Liver (tissue), 9 donors: ENCODE measurements around the gene SLC9A3. TPM values are rescaled to one million over a fixed set of nuclear protein-coding genes. Genes with fewer than 3 reads are reported as not detected.

Experiments
- DNase-seq: peaks from one replicate; pipeline ENCODE4 v3.0.0-alpha.2; 2017; ENCODE audit warnings: low spot score
- H3K27ac ChIP-seq, 2 donors: one replicate each; pipeline ENCODE4 v1.7.0; 2013; ENCODE audit warnings: inconsistent platforms in 2 of 2, low read length in 2 of 2, control low read depth in 1 of 2, low read depth in 1 of 2, mild to moderate bottlenecking in 1 of 2
- H3K27me3 ChIP-seq, 4 donors: one replicate each; pipeline versions ENCODE4 v1.6.1 to v1.7.0; 2013; ENCODE audit warnings: low read length in 3 of 4, inconsistent platforms in 1 of 4, mild to moderate bottlenecking in 1 of 4, moderate library complexity in 1 of 4; ENCODE audit not compliant: control insufficient read depth in 4 of 4, insufficient read depth in 4 of 4
- H3K36me3 ChIP-seq, 4 donors: one replicate each; pipeline versions ENCODE4 v1.6.1 to v1.7.0; 2013; ENCODE audit warnings: low read length in 3 of 4, mild to moderate bottlenecking in 3 of 4, low read depth in 1 of 4, moderate library complexity in 1 of 4; ENCODE audit not compliant: control insufficient read depth in 4 of 4, insufficient read depth in 3 of 4
- H3K4me1 ChIP-seq, 4 donors: one replicate each; pipeline versions ENCODE4 v1.6.1 to v1.7.0; 2013; ENCODE audit warnings: low read length in 3 of 4, mild to moderate bottlenecking in 3 of 4, moderate library complexity in 1 of 4; ENCODE audit not compliant: control insufficient read depth in 4 of 4, insufficient read depth in 4 of 4
- H3K4me3 ChIP-seq, 3 donors: one replicate each; pipeline versions ENCODE4 v1.6.1 to v1.7.0; 2013; ENCODE audit warnings: low read length in 3 of 3, control low read depth in 1 of 3, low read depth in 1 of 3, mild to moderate bottlenecking in 1 of 3
- H3K9ac ChIP-seq, 2 donors: one replicate each; pipeline ENCODE4 v1.7.0; 2013; ENCODE audit warnings: low read length in 2 of 2, mild to moderate bottlenecking in 2 of 2, moderate library complexity in 2 of 2, control low read depth in 1 of 2, low read depth in 1 of 2
- H3K9me3 ChIP-seq, 4 donors: one replicate each; pipeline versions ENCODE4 v1.6.1 to v1.7.0; 2013; ENCODE audit warnings: low read length in 3 of 4; ENCODE audit not compliant: control insufficient read depth in 4 of 4
- ATF3 ChIP-seq: IDR thresholded peaks from 2 replicates; pipeline ENCODE4 v1.6.1; 2016; ENCODE audit warnings: antibody characterized with exemption
- EGR1 ChIP-seq, 2 donors: IDR thresholded peaks; 2 replicates each; pipeline ENCODE4 v1.6.1; 2016 to 2018; ENCODE audit warnings: antibody characterized with exemption in 2 of 2, low read depth in 2 of 2
- FOXA2 ChIP-seq: IDR thresholded peaks from 2 replicates; pipeline ENCODE4 v1.6.1; 2016; ENCODE audit warnings: antibody characterized with exemption
- HNF4A ChIP-seq, 2 donors: conservative IDR thresholded peaks; 2 replicates each; pipeline ENCODE4 v1.6.1; 2016; ENCODE audit warnings: antibody characterized with exemption in 2 of 2, mild to moderate bottlenecking in 2 of 2
- HNF4G ChIP-seq: IDR thresholded peaks from 2 replicates; pipeline ENCODE4 v1.6.1; 2016; ENCODE audit warnings: antibody characterized with exemption
- JUND ChIP-seq, 2 donors: IDR thresholded peaks; 2 replicates each; pipeline ENCODE4 v1.6.1; 2016; ENCODE audit warnings: antibody characterized with exemption in 2 of 2
- MAX ChIP-seq: IDR thresholded peaks from 2 replicates; pipeline ENCODE4 v1.6.1; 2016; ENCODE audit warnings: antibody characterized with exemption
- NR2F2 ChIP-seq: IDR thresholded peaks from 2 replicates; pipeline ENCODE4 v1.6.1; 2016; ENCODE audit warnings: antibody characterized with exemption
- RAD21 ChIP-seq, 2 donors: IDR thresholded peaks; 2 replicates each; pipeline ENCODE4 v1.6.1; 2016; ENCODE audit warnings: antibody characterized with exemption in 2 of 2, mild to moderate bottlenecking in 2 of 2
- RXRA ChIP-seq, 2 donors: IDR thresholded peaks; 2 replicates each; pipeline ENCODE4 v1.6.1; 2017 to 2018; ENCODE audit warnings: antibody characterized with exemption in 2 of 2, mild to moderate bottlenecking in 1 of 2
- SP1 ChIP-seq: IDR thresholded peaks from 2 replicates; pipeline ENCODE4 v1.6.1; 2018; ENCODE audit warnings: antibody characterized with exemption, mild to moderate bottlenecking
- TAF1 ChIP-seq: conservative IDR thresholded peaks from 2 replicates; pipeline ENCODE4 v1.6.1; 2016; ENCODE audit warnings: antibody characterized with exemption, mild to moderate bottlenecking
- YY1 ChIP-seq: IDR thresholded peaks from 2 replicates; pipeline ENCODE4 v1.6.1; 2016; ENCODE audit warnings: antibody characterized with exemption, mild to moderate bottlenecking
- WGBS: extraction: QIAGEN DNeasy Blood & Tissue Kit; methylation state at CpG from one replicate; pipeline ENCODE4 v1.1.7; 2013; 5-methylcytosine and 5-hydroxymethylcytosine counted together
- polyA plus RNA-seq, 2 donors: library from polyadenylated mRNA; stranded (reverse) in 1 of 2; unstranded in 1 of 2; fragments of 200-250 nt in 1 of 2; fragments of >200 nt in 1 of 2; fragmentation: Nextera tagmentation in 1 of 2; extraction: Ambion mirVana in 1 of 2; gene quantifications; one replicate each; pipeline versions ENCODE4 v1.2.1 to v1.2.3, GENCODE V29; 2013 to 2015
- total RNA-seq, 2 donors: library from RNA; depleted of rRNA; stranded (reverse); fragments of >200 nt; gene quantifications; one replicate each; pipeline ENCODE4 v1.2.3, GENCODE V29; 2014
- TF ChIP-seq, protein P1 (sequence below): fragments of 150-350 bp; IDR thresholded peaks from 2 replicates; pipeline ENCODE4 v1.5.1; 2017; ENCODE audit warnings: improper control_type of control experiment, low read depth, low read length; ENCODE audit not compliant: missing input control
- donor health status: healthy.
- donor health status: healthy.
- donor health status: healthy.
- donor health status: healthy.
- donor health status: healthy.

The SLC9A3 gene
- total and polyA plus RNA-seq, 4 donors: 0.31 to 1.0 (median 0.67) TPM

- no peak for DNase-seq
- Histone ChIP-seq H3K9ac (no peak overlapping the region), H3K27ac (no peak overlapping the region), H3K27me3 (no peaks in the 10 kb centered on the region), H3K4me3 (no peak overlapping the region), H3K9me3 (no peaks in the 10 kb centered on the region), H3K4me1 (peaks cover 6 to 17% (median 13%) of the 10 kb centered on the region in 4 donors), H3K36me3 (no peaks in the 10 kb centered on the region)
- WGBS: 91% methylated on average over 8 of the region's 8 CpGs
- no peak for TF ChIP-seq ATF3
- TF ChIP-seq NR2F2: no peak
- no peak for TF ChIP-seq EGR1 (IDR thresholded peaks at IDR 0.05; ENCODE audit: low read depth in 2 of 2)
- TF ChIP-seq RAD21 (IDR thresholded peaks at IDR 0.05): no peak
- no peak for TF ChIP-seq HNF4A (conservative IDR thresholded peaks at IDR 0.05)
- TF ChIP-seq RXRA (IDR thresholded peaks at IDR 0.05): no peak
- TF ChIP-seq SP1: no peak
- TF ChIP-seq, protein P1, sequence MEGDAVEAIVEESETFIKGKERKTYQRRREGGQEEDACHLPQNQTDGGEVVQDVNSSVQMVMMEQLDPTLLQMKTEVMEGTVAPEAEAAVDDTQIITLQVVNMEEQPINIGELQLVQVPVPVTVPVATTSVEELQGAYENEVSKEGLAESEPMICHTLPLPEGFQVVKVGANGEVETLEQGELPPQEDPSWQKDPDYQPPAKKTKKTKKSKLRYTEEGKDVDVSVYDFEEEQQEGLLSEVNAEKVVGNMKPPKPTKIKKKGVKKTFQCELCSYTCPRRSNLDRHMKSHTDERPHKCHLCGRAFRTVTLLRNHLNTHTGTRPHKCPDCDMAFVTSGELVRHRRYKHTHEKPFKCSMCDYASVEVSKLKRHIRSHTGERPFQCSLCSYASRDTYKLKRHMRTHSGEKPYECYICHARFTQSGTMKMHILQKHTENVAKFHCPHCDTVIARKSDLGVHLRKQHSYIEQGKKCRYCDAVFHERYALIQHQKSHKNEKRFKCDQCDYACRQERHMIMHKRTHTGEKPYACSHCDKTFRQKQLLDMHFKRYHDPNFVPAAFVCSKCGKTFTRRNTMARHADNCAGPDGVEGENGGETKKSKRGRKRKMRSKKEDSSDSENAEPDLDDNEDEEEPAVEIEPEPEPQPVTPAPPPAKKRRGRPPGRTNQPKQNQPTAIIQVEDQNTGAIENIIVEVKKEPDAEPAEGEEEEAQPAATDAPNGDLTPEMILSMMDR: no peak
- TF ChIP-seq YY1: no peak
- TF ChIP-seq HNF4G: no peak
- TF ChIP-seq TAF1: no peak
- TF ChIP-seq JUND (IDR thresholded peaks at IDR 0.05): no peak
Observed at GRCh38 chr5:439181-439580, 85.1 kb downstream of the SLC9A3 start.

- no peak for DNase-seq
- 81% methylated on average over 14 of the region's 14 CpGs for WGBS
Observed at GRCh38 chr5:438481-438981, 85.7 kb downstream of the SLC9A3 start.

DNA sequence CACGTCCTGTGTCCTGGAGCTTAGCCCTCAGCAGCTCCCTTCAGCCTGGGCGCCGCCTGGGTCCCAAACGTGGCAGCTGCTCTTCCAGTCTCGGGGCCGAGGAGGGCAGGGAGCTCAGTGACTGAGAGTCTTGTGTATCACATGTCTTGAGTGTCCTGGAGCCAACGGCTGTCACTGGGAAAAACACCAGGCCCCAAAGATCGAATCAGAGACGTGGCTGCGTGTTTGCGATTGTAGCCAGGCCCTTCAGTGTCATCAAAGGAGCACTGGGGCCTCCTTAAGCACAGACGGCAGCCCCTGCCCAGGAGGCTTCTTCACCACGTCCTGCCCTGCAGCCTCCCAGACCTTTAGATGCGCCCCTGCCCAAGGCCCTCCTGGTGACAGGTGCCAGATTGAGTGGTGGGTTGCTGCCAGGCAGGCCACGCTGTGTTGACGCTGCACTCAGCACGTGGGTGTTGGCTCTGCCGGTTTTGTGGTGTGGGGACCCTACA is 86.9 kb downstream of the SLC9A3 start:
- peaks cover 1 to 5% (median 5%) of the 10 kb centered on the region in 4 donors for H3K4me1 ChIP-seq
- H3K4me3 ChIP-seq: no peak overlapping the region
- TF ChIP-seq ATF3 (no peak), EGR1 (IDR thresholded peaks at IDR 0.05; ENCODE audit: low read depth in 2 of 2) (no peak), FOXA2 (no peak)
- no peak for DNase-seq
- no peak overlapping the region for H3K27ac ChIP-seq
- no peak overlapping the region for H3K9ac ChIP-seq
- no peaks in the 10 kb centered on the region for H3K9me3 ChIP-seq
- WGBS: 71% methylated on average over 18 of the region's 18 CpGs
- peaks cover 0 to 2% (median 0%) of the 10 kb centered on the region in 4 donors for H3K27me3 ChIP-seq
- no peaks in the 10 kb centered on the region for H3K36me3 ChIP-seq

More at GRCh38 chr5:438481-438981, 85.7 kb downstream of the SLC9A3 start:
- Histone ChIP-seq H3K4me3 (no peak overlapping the region), H3K4me1 (peaks cover 2 to 10% (median 7%) of the 10 kb centered on the region in 4 donors), H3K36me3 (no peaks in the 10 kb centered on the region), H3K9me3 (no peaks in the 10 kb centered on the region), H3K9ac (no peak overlapping the region), H3K27ac (no peak overlapping the region), H3K27me3 (no peaks in the 10 kb centered on the region)
- TF ChIP-seq HNF4A (conservative IDR thresholded peaks at IDR 0.05): no peak
- no peak for TF ChIP-seq MAX
- TF ChIP-seq TAF1: no peak
